Erythroblast (primary cell): ENCODE results near the gene ADAMTS19.

Experiments
- GATA1 ChIP-seq: IDR thresholded peaks from 2 replicates; pipeline ENCODE4 v1.6.1; 2011; ENCODE audit warnings: low read depth, mild to moderate bottlenecking, control low read depth, low read length, moderate library complexity
- POLR2A ChIP-seq: IDR thresholded peaks from 2 replicates; pipeline ENCODE4 v1.6.1; 2011; ENCODE audit warnings: mild to moderate bottlenecking, low read length

DNA sequence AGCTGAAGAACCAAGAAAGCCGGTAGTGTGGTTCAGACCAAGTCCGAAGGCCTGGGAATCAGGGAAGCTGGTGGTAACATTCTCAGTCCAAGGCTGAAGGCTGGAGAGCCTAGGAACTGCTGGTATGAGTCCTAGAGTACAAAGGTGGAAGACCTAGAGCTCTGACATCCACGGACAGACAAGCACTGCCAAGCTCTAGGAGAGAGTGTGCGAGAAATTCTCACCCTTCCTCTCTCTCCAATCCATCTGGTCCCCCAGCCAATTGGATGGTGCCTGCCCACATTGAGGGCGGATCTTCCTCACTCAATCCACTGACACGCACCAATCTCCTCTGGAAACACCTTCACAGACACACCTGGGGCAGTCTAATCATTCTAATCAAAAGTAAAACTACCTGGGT, 19.7 kb upstream of the ADAMTS19 start:
- TF ChIP-seq POLR2A (no peak), GATA1 (no peak)
